SK-N-SH treated with all-trans-retinoic acid at 6 μM for 48 hours (cell line): ENCODE results near the gene RBL2.

Experiments
- ATAC-seq: fragments of 200-7000 bp; cut with Tn5 transposase; 3 replicates; pipeline ENCODE4 v1.9.1; 2020; ENCODE audit warnings: mild to moderate bottlenecking, moderate library complexity
- ARNTL ChIP-seq: fragments of 450-650 bp; formaldehyde crosslinking; IDR thresholded peaks from 2 replicates; pipeline ENCODE4 v1.5.0; 2020; ENCODE audit warnings: low read depth, mild to moderate bottlenecking, moderate library complexity, borderline replicate concordance
- BACH2 ChIP-seq: fragments of 250-450 bp; sonication (Bioruptor Pico); IDR thresholded peaks from 2 replicates; pipeline ENCODE4 v1.9.0; 2021; ENCODE audit warnings: mild to moderate bottlenecking, borderline replicate concordance
- CREB5 ChIP-seq: fragments of 250-450 bp; sonication (Bioruptor Pico); IDR thresholded peaks from 2 replicates; pipeline ENCODE4 v1.5.1; 2020; ENCODE audit warnings: low read depth, mild to moderate bottlenecking, moderate library complexity
- CSDC2 ChIP-seq: fragments of 250-450 bp; sonication (Bioruptor Pico); IDR thresholded peaks from 2 replicates; pipeline ENCODE4 v1.5.0; 2020; ENCODE audit warnings: mild to moderate bottlenecking, moderate library complexity
- CSRNP3 ChIP-seq: fragments of 250-450 bp; sonication (Bioruptor Pico); IDR thresholded peaks from 2 replicates; pipeline ENCODE4 v1.5.1; 2021; ENCODE audit warnings: mild to moderate bottlenecking, moderate library complexity
- ESRRG ChIP-seq: fragments of 250-450 bp; sonication (Bioruptor Pico); IDR thresholded peaks from 2 replicates; pipeline ENCODE4 v1.6.1; 2021; ENCODE audit warnings: mild to moderate bottlenecking
- ISL1 ChIP-seq: fragments of 250-450 bp; sonication (Bioruptor Pico); IDR thresholded peaks from 2 replicates; pipeline ENCODE4 v2.1.2; 2022; ENCODE audit warnings: mild to moderate bottlenecking, moderate library complexity
- OSR1 ChIP-seq: fragments of 250-450 bp; sonication (Bioruptor Pico); IDR thresholded peaks from 2 replicates; pipeline ENCODE4 v1.8.0; 2022; ENCODE audit warnings: moderate library complexity, mild to moderate bottlenecking, inconsistent platforms
- PATZ1 ChIP-seq: fragments of 250-450 bp; sonication (Bioruptor Pico); IDR thresholded peaks from 2 replicates; pipeline ENCODE4 v1.8.0; 2020; ENCODE audit warnings: mild to moderate bottlenecking, moderate library complexity, borderline replicate concordance
- POU6F1 ChIP-seq: fragments of 250-450 bp; sonication (Bioruptor Pico); IDR thresholded peaks from 2 replicates; pipeline ENCODE4 v1.8.0; 2021; ENCODE audit warnings: low read depth, mild to moderate bottlenecking, moderate library complexity, borderline replicate concordance
- PPARA ChIP-seq: fragments of 250-450 bp; sonication (Bioruptor Pico); IDR thresholded peaks from 2 replicates; pipeline ENCODE4 v1.5.0; 2020; ENCODE audit warnings: mild to moderate bottlenecking, borderline replicate concordance
- RARB ChIP-seq: fragments of 250-450 bp; sonication (Bioruptor Pico); IDR thresholded peaks from 2 replicates; pipeline ENCODE4 v1.8.0; 2021; ENCODE audit warnings: mild to moderate bottlenecking, moderate library complexity
- SNAI2 ChIP-seq: fragments of 250-450 bp; sonication (Bioruptor Pico); IDR thresholded peaks from 2 replicates; pipeline ENCODE4 v1.5.0; 2020; ENCODE audit warnings: mild to moderate bottlenecking, moderate library complexity
- TCF4 ChIP-seq: fragments of 250-450 bp; sonication (Bioruptor Pico); IDR thresholded peaks from 2 replicates; pipeline ENCODE4 v1.8.0; 2021; ENCODE audit warnings: mild to moderate bottlenecking, moderate library complexity, borderline replicate concordance
- TOX ChIP-seq: fragments of 250-450 bp; sonication (Bioruptor Pico); IDR thresholded peaks from 2 replicates; pipeline ENCODE4 v1.8.0; 2021; ENCODE audit warnings: mild to moderate bottlenecking, moderate library complexity, borderline replicate concordance
- TSHZ2 ChIP-seq: fragments of 250-450 bp; sonication (Bioruptor Pico); IDR thresholded peaks from 2 replicates; pipeline ENCODE4 v1.5.0; 2020; ENCODE audit warnings: mild to moderate bottlenecking, moderate library complexity
- ZC3H10 ChIP-seq: fragments of 250-450 bp; sonication (Bioruptor Pico); IDR thresholded peaks from 2 replicates; pipeline ENCODE4 v1.5.1; 2021; ENCODE audit warnings: mild to moderate bottlenecking, moderate library complexity
- ZFP3 ChIP-seq: fragments of 250-450 bp; sonication (Bioruptor Pico); IDR thresholded peaks from 2 replicates; pipeline ENCODE4 v1.5.0; 2020; ENCODE audit warnings: mild to moderate bottlenecking, moderate library complexity
- ZFP30 ChIP-seq: fragments of 450-650 bp; formaldehyde crosslinking; IDR thresholded peaks from 2 replicates; pipeline ENCODE4 v1.5.0; 2022; ENCODE audit warnings: mild to moderate bottlenecking, moderate library complexity
- ZNF565 ChIP-seq: fragments of 450-650 bp; formaldehyde crosslinking; conservative IDR thresholded peaks from 2 replicates; pipeline ENCODE4 v1.5.0; 2020; ENCODE audit warnings: low read depth, mild to moderate bottlenecking, moderate library complexity
- ZNF70 ChIP-seq: fragments of 450-650 bp; formaldehyde crosslinking; IDR thresholded peaks from 2 replicates; pipeline ENCODE4 v1.5.0; 2020; ENCODE audit warnings: mild to moderate bottlenecking, moderate library complexity
- ZNF8 ChIP-seq: fragments of 450-650 bp; formaldehyde crosslinking; IDR thresholded peaks from 2 replicates; pipeline ENCODE4 v1.5.0; 2020; ENCODE audit warnings: mild to moderate bottlenecking, moderate library complexity

RBL2 gene

GRCh38 chr16:53515259-53515658 lies 81.0 kb downstream of the RBL2 start:
- ATAC-seq: no peak

GRCh38 chr16:53515811-53516210 lies 81.5 kb downstream of the RBL2 start:
- TF ChIP-seq RARB (CRISPR knock-in tag) (no peak), ZNF565 (no peak), TSHZ2 (CRISPR knock-in tag) (no peak), ZC3H10 (CRISPR knock-in tag) (no peak), PPARA (CRISPR knock-in tag) (no peak), OSR1 (no peak), ZFP3 (CRISPR knock-in tag) (no peak), PATZ1 (CRISPR knock-in tag) (no peak)
- ATAC-seq: no peak

More at GRCh38 chr16:53515259-53515658, 81.0 kb downstream of the RBL2 start:
- no peak for TF ChIP-seq CSRNP3 (CRISPR knock-in tag)
- no peak for TF ChIP-seq ZFP30 (CRISPR knock-in tag)
- no peak for TF ChIP-seq CSDC2 (CRISPR knock-in tag)
- no peak for TF ChIP-seq TOX (CRISPR knock-in tag)
- no peak for TF ChIP-seq ZNF70 (CRISPR knock-in tag)
- no peak for TF ChIP-seq ZFP3 (CRISPR knock-in tag)

GRCh38 chr16:53517851-53518250 lies 83.6 kb downstream of the RBL2 start:
- ATAC-seq: no peak

More at GRCh38 chr16:53517851-53518250, 83.6 kb downstream of the RBL2 start:
- TF ChIP-seq POU6F1 (CRISPR knock-in tag) (no peak), TSHZ2 (CRISPR knock-in tag) (no peak), CSRNP3 (CRISPR knock-in tag) (no peak), RARB (CRISPR knock-in tag) (no peak), TOX (CRISPR knock-in tag) (no peak), ZFP3 (CRISPR knock-in tag) (no peak), ESRRG (CRISPR knock-in tag) (no peak), ZC3H10 (CRISPR knock-in tag) (no peak), BACH2 (CRISPR knock-in tag) (no peak), ZNF8 (no peak), CREB5 (CRISPR knock-in tag) (no peak), ISL1 (no peak), ZNF70 (CRISPR knock-in tag) (no peak), ARNTL (CRISPR knock-in tag) (no peak), TCF4 (CRISPR knock-in tag) (no peak), ZNF565 (no peak), SNAI2 (no peak), CSDC2 (CRISPR knock-in tag) (no peak)
